GM12878 (cell line): ENCODE measurements around the gene MBD3.
A peak's percentile ranks its signal among the peaks of the same experiment; 100 is the strongest.

Experiments
- CTCF ChIP-seq, 3 experiments: IDR thresholded peaks in 2 of 3; conservative IDR thresholded peaks in 1 of 3; 2 replicates each; pipeline ENCODE4 v1.5.1; 2011; ENCODE audit warnings: low read depth in 3 of 3, low read length in 3 of 3, mild to moderate bottlenecking in 3 of 3, control low read depth in 2 of 3, moderate library complexity in 2 of 3, inconsistent platforms in 1 of 3, mixed read lengths in 1 of 3; ENCODE audit not compliant: control insufficient read depth in 2 of 3, insufficient read depth in 1 of 3; ENCODE audit errors: extremely low read depth in 1 of 3
- GABPA ChIP-seq: IDR thresholded peaks from 2 replicates; pipeline ENCODE4 v1.6.1; 2014; ENCODE audit warnings: antibody characterized with exemption, low read depth, mild to moderate bottlenecking, inconsistent platforms
- MYC ChIP-seq: IDR thresholded peaks from 2 replicates; pipeline ENCODE4 v1.6.1; 2011; ENCODE audit warnings: mild to moderate bottlenecking, low read length, moderate library complexity, inconsistent platforms; ENCODE audit not compliant: insufficient read depth, insufficient replicate concordance, insufficient read length, severe bottlenecking
- POLR2A ChIP-seq: IDR thresholded peaks from 2 replicates; pipeline ENCODE4 v1.6.1; 2011; ENCODE audit warnings: low read depth, mild to moderate bottlenecking, low read length
- POLR2AphosphoS2 ChIP-seq: IDR thresholded peaks from 2 replicates; pipeline ENCODE4 v1.6.1; 2011; ENCODE audit warnings: low read depth, mild to moderate bottlenecking, low read length, improper control_type of control experiment, moderate library complexity
- POLR2AphosphoS5 ChIP-seq: IDR thresholded peaks from 2 replicates; pipeline ENCODE4 v1.6.1; 2011; ENCODE audit warnings: mild to moderate bottlenecking, low read length, inconsistent platforms
- RAD21 ChIP-seq: IDR thresholded peaks from 2 replicates; pipeline ENCODE4 v1.6.1; 2011; ENCODE audit warnings: mild to moderate bottlenecking, low read depth, low read length, moderate library complexity; ENCODE audit not compliant: insufficient read depth
- SKIL ChIP-seq: fragments of 450-650 bp; IDR thresholded peaks from 2 replicates; pipeline ENCODE4 v1.6.1; 2017; ENCODE audit warnings: mild to moderate bottlenecking, low read depth, inconsistent platforms; ENCODE audit not compliant: poor library complexity, severe bottlenecking
- SREBF2 ChIP-seq: IDR thresholded peaks from 2 replicates; pipeline ENCODE4 v1.6.1; 2012; ENCODE audit warnings: mild to moderate bottlenecking, low read length
- ZNF207 ChIP-seq: fragments of 450-650 bp; IDR thresholded peaks from 2 replicates; pipeline ENCODE4 v1.6.1; 2014; ENCODE audit warnings: antibody characterized with exemption, mild to moderate bottlenecking, borderline replicate concordance
- TF ChIP-seq, protein P1 (sequence below): IDR thresholded peaks from 2 replicates; pipeline ENCODE4 v1.6.1; 2012; ENCODE audit warnings: mild to moderate bottlenecking, low read depth, low read length

DNA sequence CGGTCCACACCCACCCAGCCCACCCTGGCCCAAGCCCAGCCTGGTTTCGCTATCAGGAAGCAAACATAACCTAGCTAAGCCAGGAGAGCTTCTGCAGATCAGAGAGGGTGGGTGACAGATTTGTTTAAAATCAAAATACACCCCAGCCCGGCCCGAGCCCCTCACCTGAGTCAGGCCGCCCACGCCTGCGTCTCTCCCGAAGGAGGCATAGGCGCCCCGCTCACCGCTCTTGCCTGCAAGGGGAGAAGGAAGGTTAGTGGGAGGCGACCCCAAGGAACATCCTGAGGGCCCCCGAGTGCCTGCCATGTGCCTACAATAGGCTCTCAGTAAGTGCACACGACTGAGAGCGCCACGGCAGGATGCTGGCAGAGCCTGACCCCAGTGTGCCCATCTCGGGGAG is 34.5 kb upstream of the MBD3 start:
- TF ChIP-seq GABPA, result no peak
- no peak for TF ChIP-seq POLR2AphosphoS2
- TF ChIP-seq SREBF2, result no peak
- no peak for TF ChIP-seq POLR2AphosphoS5
- no peak for TF ChIP-seq ZNF207
- TF ChIP-seq RAD21, result no peak
- no peak for TF ChIP-seq MYC
- TF ChIP-seq SKIL, result no peak
- TF ChIP-seq CTCF (IDR thresholded peaks at IDR 0.05 in 2 of 3, conservative IDR thresholded peaks at IDR 0.05 in 1 of 3; ENCODE audit: control insufficient read depth in 2 of 3, extremely low read depth in 1 of 3, insufficient read depth in 1 of 3, low read depth in 3 of 3, low read length in 3 of 3), result no peak
- 0 out of 2 replicates have a peak, but pooled peaks have one; percentile 3 for TF ChIP-seq POLR2A
- TF ChIP-seq, protein P1, sequence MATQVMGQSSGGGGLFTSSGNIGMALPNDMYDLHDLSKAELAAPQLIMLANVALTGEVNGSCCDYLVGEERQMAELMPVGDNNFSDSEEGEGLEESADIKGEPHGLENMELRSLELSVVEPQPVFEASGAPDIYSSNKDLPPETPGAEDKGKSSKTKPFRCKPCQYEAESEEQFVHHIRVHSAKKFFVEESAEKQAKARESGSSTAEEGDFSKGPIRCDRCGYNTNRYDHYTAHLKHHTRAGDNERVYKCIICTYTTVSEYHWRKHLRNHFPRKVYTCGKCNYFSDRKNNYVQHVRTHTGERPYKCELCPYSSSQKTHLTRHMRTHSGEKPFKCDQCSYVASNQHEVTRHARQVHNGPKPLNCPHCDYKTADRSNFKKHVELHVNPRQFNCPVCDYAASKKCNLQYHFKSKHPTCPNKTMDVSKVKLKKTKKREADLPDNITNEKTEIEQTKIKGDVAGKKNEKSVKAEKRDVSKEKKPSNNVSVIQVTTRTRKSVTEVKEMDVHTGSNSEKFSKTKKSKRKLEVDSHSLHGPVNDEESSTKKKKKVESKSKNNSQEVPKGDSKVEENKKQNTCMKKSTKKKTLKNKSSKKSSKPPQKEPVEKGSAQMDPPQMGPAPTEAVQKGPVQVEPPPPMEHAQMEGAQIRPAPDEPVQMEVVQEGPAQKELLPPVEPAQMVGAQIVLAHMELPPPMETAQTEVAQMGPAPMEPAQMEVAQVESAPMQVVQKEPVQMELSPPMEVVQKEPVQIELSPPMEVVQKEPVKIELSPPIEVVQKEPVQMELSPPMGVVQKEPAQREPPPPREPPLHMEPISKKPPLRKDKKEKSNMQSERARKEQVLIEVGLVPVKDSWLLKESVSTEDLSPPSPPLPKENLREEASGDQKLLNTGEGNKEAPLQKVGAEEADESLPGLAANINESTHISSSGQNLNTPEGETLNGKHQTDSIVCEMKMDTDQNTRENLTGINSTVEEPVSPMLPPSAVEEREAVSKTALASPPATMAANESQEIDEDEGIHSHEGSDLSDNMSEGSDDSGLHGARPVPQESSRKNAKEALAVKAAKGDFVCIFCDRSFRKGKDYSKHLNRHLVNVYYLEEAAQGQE, result no peak
